Kidney (tissue), 14 donors: ENCODE results near the gene PPP1R27. TPM values are rescaled to one million over a fixed set of nuclear protein-coding genes. Genes with fewer than 3 reads are reported as not detected.

ENCODE experiments used
- DNase-seq, 5 donors: peaks; one replicate each; pipeline ENCODE4 v3.0.0-alpha.2; 2013 to 2020
- FAIRE-seq: peaks from 2 replicates; lab custom pipeline; 2012; peaks lifted over from hg19 to GRCh38; lab: Jason Lieb, UNC
- H3K27ac ChIP-seq, 2 donors: one replicate each; pipeline ENCODE4 v1.7.0; 2013; ENCODE audit warnings: low read depth in 2 of 2, low read length in 2 of 2, inconsistent platforms in 1 of 2
- H3K27me3 ChIP-seq: one replicate; pipeline ENCODE4 v1.7.1; 2013; ENCODE audit warnings: low read length, inconsistent platforms; ENCODE audit not compliant: control insufficient read depth, insufficient read depth
- H3K36me3 ChIP-seq, 3 donors: one replicate each; pipeline versions ENCODE4 v1.7.0 to v1.7.1; 2013; ENCODE audit warnings: low read length in 3 of 3, control low read depth in 1 of 3, inconsistent platforms in 1 of 3; ENCODE audit not compliant: insufficient read depth in 3 of 3, control insufficient read depth in 2 of 3
- H3K4me1 ChIP-seq, 3 donors: one replicate each; pipeline versions ENCODE4 v1.7.0 to v1.7.1; 2013; ENCODE audit warnings: low read length in 3 of 3, inconsistent platforms in 1 of 3, low read depth in 1 of 3; ENCODE audit not compliant: control insufficient read depth in 2 of 3, insufficient read depth in 2 of 3
- H3K4me3 ChIP-seq, 3 donors: one replicate each; pipeline versions ENCODE4 v1.7.0 to v1.8.1; 2013; ENCODE audit warnings: low read length in 3 of 3, control low read depth in 1 of 3, inconsistent platforms in 1 of 3
- H3K9ac ChIP-seq, 3 donors: one replicate each; pipeline versions ENCODE4 v1.7.0 to v1.7.1; 2013; ENCODE audit warnings: low read length in 3 of 3, control low read depth in 1 of 3, inconsistent platforms in 1 of 3
- H3K9me3 ChIP-seq, 3 donors: one replicate each; pipeline versions ENCODE4 v1.7.0 to v1.7.1; 2013; ENCODE audit warnings: low read length in 3 of 3, control low read depth in 1 of 3, inconsistent platforms in 1 of 3; ENCODE audit not compliant: control insufficient read depth in 2 of 3, insufficient read depth in 1 of 3
- intact Hi-C: fragments of 100-400 bp; cut with DNase I; formaldehyde crosslinking; loops from one replicate; pipeline ENCODE4 v1.11.1; 2022
- polyA plus RNA-seq: library from polyadenylated mRNA; stranded (reverse); fragments of 350-450 nt; fragmentation: Illumina TruSeq; extraction: RNeasy Lipid Tissue Mini Kit (QIAGEN cat#74804); gene quantifications from one replicate; pipeline ENCODE4 v1.2.3, GENCODE V29; 2014; ENCODE audit warnings: low read depth, low replicate concordance; ENCODE audit not compliant: insufficient read depth
- total RNA-seq: library from RNA; stranded (reverse); fragmentation: NEBNext Ultra II Directional; extraction: Animal tissue kit (Norgen Biotek cat#: 25700); gene quantifications from one replicate; pipeline ENCODE4 v1.2.1, GENCODE V29; 2021
- TF ChIP-seq, protein P1 (sequence below): IDR thresholded peaks from 3 replicates; pipeline ENCODE4 v1.5.1; 2012; ENCODE audit warnings: mild to moderate bottlenecking, moderate library complexity, borderline replicate concordance; ENCODE audit not compliant: insufficient read depth; ENCODE audit errors: extremely low read depth
- donor health status: control.
- donor health status: control.
- donor health status: control.
- donor health status: control.
- donor health status: control.
- donor health status: DM: yes; HTN: yes; CAD: no.
- donor health status: Normal renal cell carcinoma (clear cell type).

PPP1R27 gene
- total and polyA plus RNA-seq, 2 donors from 2014 or later, result not detected

GRCh38 chr17:81870981-81871386 lies 36.1 kb upstream of the PPP1R27 start, which contains the start of gene ARHGDIA:
Gene ARHGDIA, minus strand, starts transcription at chr17:81871337. Its CDS starts 1,407 bp downstream, at chr17:81869930.
- no peaks in the 10 kb centered on the region for H3K27me3 ChIP-seq
- TF ChIP-seq, protein P1, sequence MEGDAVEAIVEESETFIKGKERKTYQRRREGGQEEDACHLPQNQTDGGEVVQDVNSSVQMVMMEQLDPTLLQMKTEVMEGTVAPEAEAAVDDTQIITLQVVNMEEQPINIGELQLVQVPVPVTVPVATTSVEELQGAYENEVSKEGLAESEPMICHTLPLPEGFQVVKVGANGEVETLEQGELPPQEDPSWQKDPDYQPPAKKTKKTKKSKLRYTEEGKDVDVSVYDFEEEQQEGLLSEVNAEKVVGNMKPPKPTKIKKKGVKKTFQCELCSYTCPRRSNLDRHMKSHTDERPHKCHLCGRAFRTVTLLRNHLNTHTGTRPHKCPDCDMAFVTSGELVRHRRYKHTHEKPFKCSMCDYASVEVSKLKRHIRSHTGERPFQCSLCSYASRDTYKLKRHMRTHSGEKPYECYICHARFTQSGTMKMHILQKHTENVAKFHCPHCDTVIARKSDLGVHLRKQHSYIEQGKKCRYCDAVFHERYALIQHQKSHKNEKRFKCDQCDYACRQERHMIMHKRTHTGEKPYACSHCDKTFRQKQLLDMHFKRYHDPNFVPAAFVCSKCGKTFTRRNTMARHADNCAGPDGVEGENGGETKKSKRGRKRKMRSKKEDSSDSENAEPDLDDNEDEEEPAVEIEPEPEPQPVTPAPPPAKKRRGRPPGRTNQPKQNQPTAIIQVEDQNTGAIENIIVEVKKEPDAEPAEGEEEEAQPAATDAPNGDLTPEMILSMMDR, result no peak
- H3K27ac ChIP-seq, result peak within 1 kb of the TSS; percentile 98 to 99
- DNase-seq (no peak), FAIRE-seq (no peak)
- peaks cover 0 to 10% (median 0%) of the 10 kb centered on the region in 3 donors for H3K36me3 ChIP-seq
- H3K4me3 ChIP-seq, result peak within 1 kb of the TSS; percentile 68 to 88 (median 69)
- no peaks in the 10 kb centered on the region for H3K9me3 ChIP-seq
- peak within 1 kb of the TSS; percentile 42 to 92 (median 88) for H3K9ac ChIP-seq
- intact Hi-C loops, result no loop called here
- peaks cover 0 to 35% (median 27%) of the 10 kb centered on the region in 3 donors for H3K4me1 ChIP-seq

GRCh38 chr17:81870131-81870980 lies 35.5 kb upstream of the PPP1R27 start:
- H3K4me3 ChIP-seq, result peak overlapping the region; percentile 43 to 64 (median 47)
- peak overlapping the region; percentile 23 to 77 (median 74) for H3K9ac ChIP-seq
- intact Hi-C loops, result no loop called here
- H3K36me3 ChIP-seq, result peaks cover 0 to 10% (median 0%) of the 10 kb centered on the region in 3 donors
- DNase-seq, result peak in 3 of 5 donors; percentile 21 to 70 (median 53)
- FAIRE-seq, result no peak
- H3K9me3 ChIP-seq, result no peaks in the 10 kb centered on the region
- TF ChIP-seq, protein P1, result no peak
- no peaks in the 10 kb centered on the region for H3K27me3 ChIP-seq
- peaks cover 0 to 39% (median 30%) of the 10 kb centered on the region in 3 donors for H3K4me1 ChIP-seq
- peak overlapping the region; percentile 65 to 92 for H3K27ac ChIP-seq

DNA sequence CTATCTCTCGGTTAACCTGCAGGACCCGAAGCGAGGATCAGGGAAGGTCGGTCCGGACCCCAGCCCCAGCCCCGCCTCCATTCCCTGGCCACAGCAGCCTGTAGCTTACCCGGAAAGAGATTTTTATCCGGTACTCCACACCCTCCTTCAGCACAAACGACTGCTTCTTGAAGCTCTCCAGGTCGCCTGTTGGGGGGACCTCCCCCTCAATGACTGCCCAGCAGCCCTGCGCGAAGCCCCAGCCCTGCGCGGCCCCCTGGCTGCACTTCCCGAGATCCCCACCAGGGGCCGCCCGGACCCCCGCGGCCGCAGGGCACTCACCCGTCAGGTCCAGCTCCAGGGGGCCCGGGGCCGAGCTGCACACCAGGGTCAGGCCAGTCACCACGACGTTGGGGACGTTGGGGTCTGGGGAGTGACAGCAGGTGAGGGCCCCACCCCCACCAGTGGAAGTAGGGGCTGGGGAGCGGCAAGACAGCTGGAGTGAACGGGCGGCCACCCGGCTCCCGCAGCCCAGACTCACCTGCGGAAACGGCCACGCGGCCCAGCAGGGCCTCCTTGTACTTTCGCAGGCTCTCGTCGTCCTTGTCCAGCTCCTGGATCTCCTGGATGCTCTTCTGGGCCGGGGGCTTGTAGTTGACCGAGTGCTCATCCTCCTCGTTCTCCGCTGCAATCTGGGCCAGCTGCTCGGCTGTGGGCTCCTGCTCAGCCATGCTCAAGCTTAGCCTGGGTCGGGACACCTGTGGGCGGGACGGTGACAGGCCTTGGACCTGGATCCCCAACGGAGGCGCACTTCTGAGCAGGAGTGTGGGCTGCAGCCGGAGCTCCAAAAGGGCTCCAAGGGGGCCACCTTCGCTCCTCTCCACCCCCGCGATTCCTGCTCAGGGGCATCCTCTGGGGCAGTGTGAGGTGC lies 34.6 kb upstream of the PPP1R27 start:
- H3K9me3 ChIP-seq, result no peaks in the 10 kb centered on the region
- peaks cover 0 to 10% (median 0%) of the 10 kb centered on the region in 3 donors for H3K36me3 ChIP-seq
- peak overlapping the region in 1 of 3 donors; percentile 64 for H3K4me3 ChIP-seq
- peaks cover 0 to 41% (median 35%) of the 10 kb centered on the region in 3 donors for H3K4me1 ChIP-seq
- H3K9ac ChIP-seq, result peak overlapping the region in 1 of 3 donors; percentile 77
- H3K27ac ChIP-seq, result peak overlapping the region; percentile 33 to 65
- TF ChIP-seq, protein P1, result peak; percentile 60
- DNase-seq (peak; percentile 62 to 87 (median 75)), FAIRE-seq (no peak)
- no peaks in the 10 kb centered on the region for H3K27me3 ChIP-seq
- intact Hi-C loops, result no loop called here
